Body of pancreas (tissue), 4 donors: ENCODE results near the gene SLC39A13. TPM values are rescaled to one million over a fixed set of nuclear protein-coding genes. Genes with fewer than 3 reads are reported as not detected.

ENCODE experiments used
- ATAC-seq: fragments of 150-250 bp; one replicate; pipeline ENCODE4 v1.9.1; 2016
- DNase-seq, 4 donors: peaks; one replicate each; pipeline ENCODE4 v3.0.0-alpha.2; 2019
- H3K27ac ChIP-seq, 4 donors: fragments of 200-600 bp; sonication (generic); 1 replicate in 3 of 4; 2 replicates in 1 of 4; pipeline versions ENCODE4 v1.5.1 to v1.6.1; 2016 to 2019; ENCODE audit warnings: mild to moderate bottlenecking in 1 of 4, mixed read lengths in 1 of 4, moderate library complexity in 1 of 4
- H3K27me3 ChIP-seq, 2 donors: fragments of 200-600 bp; sonication (generic); one replicate each; pipeline ENCODE4 v1.6.0; 2016; ENCODE audit warnings: mild to moderate bottlenecking in 1 of 2
- H3K36me3 ChIP-seq, 2 donors: fragments of 200-600 bp; sonication (generic); replicated peaks in 1 of 2; 2 replicates each; pipeline ENCODE4 v1.5.1; 2016; ENCODE audit warnings: low read depth in 2 of 2; ENCODE audit not compliant: insufficient read depth in 1 of 2
- H3K4me1 ChIP-seq: fragments of 200-600 bp; sonication (generic); one replicate; pipeline ENCODE4 v1.6.0; 2016
- H3K4me3 ChIP-seq, 2 donors: fragments of 200-600 bp; sonication (generic); 1 replicate in 1 of 2; 2 replicates in 1 of 2; pipeline ENCODE4 v1.5.1; 2016 to 2019
- H3K9me3 ChIP-seq, 3 donors: fragments of 200-600 bp; sonication (generic); 1 replicate in 2 of 3; 2 replicates in 1 of 3; pipeline ENCODE4 v1.5.1; 2016
- POLR2A ChIP-seq, 3 donors: fragments of 450-650 bp; IDR thresholded peaks; one replicate each; pipeline ENCODE4 v1.6.1; 2016; ENCODE audit warnings: antibody characterized with exemption in 3 of 3, mild to moderate bottlenecking in 2 of 3
- WGBS, 2 donors: methylation state at CpG; one replicate each; pipeline ENCODE4 v1.1.5; 2017; 5-methylcytosine and 5-hydroxymethylcytosine counted together
- intact Hi-C: fragments of 100-400 bp; cut with DNase I; formaldehyde crosslinking; loops from one replicate; pipeline ENCODE4 v1.15.1; 2023
- total RNA-seq, 2 donors: library from RNA; depleted of rRNA; stranded (reverse); fragments of >200 nt; gene quantifications; one replicate each; pipeline ENCODE4 v1.1.0, GENCODE V29; 2016
- TF ChIP-seq, protein P1 (sequence below), 7 experiments: fragments of 450-650 bp in 4 of 7; fragments of 200-600 bp in 3 of 7; sonication (generic) in 3 of 7; IDR thresholded peaks; one replicate each; pipeline ENCODE4 v1.5.1; 2016 to 2019; ENCODE audit warnings: antibody characterized with exemption in 7 of 7

The SLC39A13 gene
- total RNA-seq, 2 donors from 2014 or later, result 54.7 TPM

DNA sequence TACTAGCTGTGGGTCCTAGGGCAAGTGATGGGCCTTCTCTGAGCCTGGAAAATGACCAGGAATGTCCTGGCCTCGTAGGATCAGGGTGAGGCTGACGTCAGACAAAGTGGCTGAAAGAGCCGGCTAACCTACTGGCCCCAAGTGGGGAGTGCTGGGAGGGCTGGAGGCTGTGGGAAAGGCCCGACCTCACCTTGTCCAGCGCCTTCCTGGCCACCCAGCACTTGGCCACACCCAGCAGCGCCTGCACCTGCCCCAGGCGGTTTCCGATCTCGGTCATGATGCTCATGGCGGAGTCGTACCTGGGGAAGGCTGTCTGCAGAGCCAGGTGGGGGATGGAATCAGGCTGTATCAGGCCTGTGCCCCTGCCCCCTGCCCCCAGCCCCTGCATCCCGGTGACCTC is 33.0 kb downstream of the SLC39A13 start:
- TF ChIP-seq, protein P1, sequence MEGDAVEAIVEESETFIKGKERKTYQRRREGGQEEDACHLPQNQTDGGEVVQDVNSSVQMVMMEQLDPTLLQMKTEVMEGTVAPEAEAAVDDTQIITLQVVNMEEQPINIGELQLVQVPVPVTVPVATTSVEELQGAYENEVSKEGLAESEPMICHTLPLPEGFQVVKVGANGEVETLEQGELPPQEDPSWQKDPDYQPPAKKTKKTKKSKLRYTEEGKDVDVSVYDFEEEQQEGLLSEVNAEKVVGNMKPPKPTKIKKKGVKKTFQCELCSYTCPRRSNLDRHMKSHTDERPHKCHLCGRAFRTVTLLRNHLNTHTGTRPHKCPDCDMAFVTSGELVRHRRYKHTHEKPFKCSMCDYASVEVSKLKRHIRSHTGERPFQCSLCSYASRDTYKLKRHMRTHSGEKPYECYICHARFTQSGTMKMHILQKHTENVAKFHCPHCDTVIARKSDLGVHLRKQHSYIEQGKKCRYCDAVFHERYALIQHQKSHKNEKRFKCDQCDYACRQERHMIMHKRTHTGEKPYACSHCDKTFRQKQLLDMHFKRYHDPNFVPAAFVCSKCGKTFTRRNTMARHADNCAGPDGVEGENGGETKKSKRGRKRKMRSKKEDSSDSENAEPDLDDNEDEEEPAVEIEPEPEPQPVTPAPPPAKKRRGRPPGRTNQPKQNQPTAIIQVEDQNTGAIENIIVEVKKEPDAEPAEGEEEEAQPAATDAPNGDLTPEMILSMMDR (IDR thresholded peaks at IDR 0.05), result no peak
- no peak for TF ChIP-seq POLR2A (IDR thresholded peaks at IDR 0.05)
- 64 to 86% methylated on average over 4 to 12 of the region's 12 CpGs for WGBS, 2 donors
- Histone ChIP-seq H3K4me3 (no peak overlapping the region), H3K9me3 (no peaks in the 10 kb centered on the region), H3K36me3 (no peaks in the 10 kb centered on the region), H3K27ac (no peak overlapping the region), H3K27me3 (no peaks in the 10 kb centered on the region), H3K4me1 (peaks cover 10% of the 10 kb centered on the region)
- DNase-seq, result no peak
- intact Hi-C loops, result no loop called here
- ATAC-seq, result no peak

DNA sequence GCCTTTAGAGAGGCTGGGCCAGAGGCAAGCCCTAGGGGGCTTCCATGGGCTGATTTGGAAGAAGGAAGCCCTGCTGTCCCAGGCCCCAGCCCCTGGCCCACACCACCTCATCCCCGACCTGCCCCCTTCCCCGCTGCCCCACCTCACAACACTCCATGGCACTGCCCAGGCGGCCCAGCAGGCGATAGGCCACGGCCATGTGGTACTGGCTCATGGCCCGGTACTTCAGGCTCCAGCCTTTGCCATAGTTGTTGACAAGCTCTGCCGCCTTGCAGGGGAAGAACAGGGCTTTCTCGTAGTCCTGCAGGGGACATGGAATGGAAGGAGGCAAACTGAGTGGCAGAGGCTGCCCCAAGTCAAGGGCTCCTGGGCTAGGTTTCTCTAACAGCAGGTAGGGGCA is 34.1 kb downstream of the SLC39A13 start:
- H3K4me3 ChIP-seq, result no peak overlapping the region
- no peak overlapping the region for H3K27ac ChIP-seq
- WGBS, 2 donors, result 79 to 84% methylated on average over 6 to 8 of the region's 8 CpGs
- DNase-seq, result no peak
- H3K27me3 ChIP-seq, result no peaks in the 10 kb centered on the region
- H3K4me1 ChIP-seq, result peaks cover 6% of the 10 kb centered on the region
- TF ChIP-seq, protein P1 (IDR thresholded peaks at IDR 0.05), result no peak
- no peak for TF ChIP-seq POLR2A (IDR thresholded peaks at IDR 0.05)
- intact Hi-C loops, result no loop called here
- no peaks in the 10 kb centered on the region for H3K9me3 ChIP-seq
- no peaks in the 10 kb centered on the region for H3K36me3 ChIP-seq
- no peak for ATAC-seq

DNA sequence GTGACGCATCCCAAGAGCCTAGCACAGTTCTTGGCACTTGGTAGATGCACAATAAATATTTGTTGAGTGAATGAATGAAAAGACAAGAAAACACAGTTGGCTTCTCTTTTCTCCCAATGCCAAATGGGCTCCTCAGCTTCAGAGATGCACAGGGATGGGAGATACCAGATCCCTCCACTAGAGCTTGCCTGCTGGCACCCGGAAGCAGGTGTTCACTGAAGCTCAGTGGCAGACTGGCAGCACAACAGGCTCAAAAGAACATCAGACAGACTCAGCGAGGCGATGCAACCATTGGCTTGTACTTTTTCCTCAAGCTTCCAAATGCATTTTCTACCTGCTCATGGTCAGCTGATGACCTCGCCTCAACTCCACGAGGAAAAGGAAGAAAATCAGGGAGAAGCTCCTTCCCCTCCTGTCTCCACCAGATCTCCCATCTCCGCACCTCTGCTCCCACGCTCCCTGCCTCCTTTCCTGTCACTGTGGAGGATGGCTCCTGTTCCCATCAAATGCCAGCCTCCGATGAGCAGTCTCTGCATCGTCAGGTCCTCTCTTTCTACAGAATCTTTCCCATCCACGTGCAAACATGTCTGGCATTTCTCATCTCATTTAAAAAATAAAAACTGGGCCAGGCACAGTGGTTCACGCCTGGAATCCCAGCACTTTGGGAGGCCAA is 34.8 kb downstream of the SLC39A13 start:
- no peaks in the 10 kb centered on the region for H3K4me1 ChIP-seq
- H3K9me3 ChIP-seq, result no peaks in the 10 kb centered on the region
- WGBS, 2 donors, result 77 to 80% methylated on average over 12 of the region's 12 CpGs
- H3K4me3 ChIP-seq, result no peak overlapping the region
- TF ChIP-seq, protein P1 (IDR thresholded peaks at IDR 0.05), result no peak
- TF ChIP-seq POLR2A (IDR thresholded peaks at IDR 0.05), result no peak
- H3K36me3 ChIP-seq, result no peaks in the 10 kb centered on the region
- ATAC-seq (no peak), DNase-seq (no peak)
- no peak overlapping the region for H3K27ac ChIP-seq
- intact Hi-C loops, result no loop called here
- H3K27me3 ChIP-seq, result no peaks in the 10 kb centered on the region

DNA sequence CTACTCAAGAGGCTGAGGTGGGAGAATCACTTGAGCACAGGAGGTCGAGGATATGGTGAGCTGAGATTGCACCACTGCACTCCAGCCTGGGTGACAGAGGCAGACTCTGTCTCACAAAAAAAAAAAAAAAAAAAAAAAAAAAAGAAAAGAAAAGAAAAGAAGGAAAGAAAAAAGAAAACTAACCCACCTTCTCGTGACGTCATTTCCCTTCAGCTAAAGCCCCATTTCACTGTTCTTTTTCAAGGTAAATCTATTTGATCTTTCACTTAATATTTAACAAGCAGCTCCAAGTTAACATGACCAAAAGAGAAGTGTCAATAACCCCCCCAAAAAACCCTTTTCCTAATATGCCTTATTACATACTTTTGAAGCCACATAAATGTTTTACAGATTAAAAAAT is 35.4 kb downstream of the SLC39A13 start:
- H3K4me3 ChIP-seq, result no peak overlapping the region
- no peaks in the 10 kb centered on the region for H3K27me3 ChIP-seq
- no peaks in the 10 kb centered on the region for H3K4me1 ChIP-seq
- intact Hi-C loops, result no loop called here
- ATAC-seq, result no peak
- H3K36me3 ChIP-seq, result no peaks in the 10 kb centered on the region
- no peak for DNase-seq
- H3K9me3 ChIP-seq, result no peaks in the 10 kb centered on the region
- no peak overlapping the region for H3K27ac ChIP-seq
- WGBS, 2 donors, result 66 to 73% methylated on average over 3 of the region's 3 CpGs
- TF ChIP-seq, protein P1 (IDR thresholded peaks at IDR 0.05), result no peak
- TF ChIP-seq POLR2A (IDR thresholded peaks at IDR 0.05), result no peak

DNA sequence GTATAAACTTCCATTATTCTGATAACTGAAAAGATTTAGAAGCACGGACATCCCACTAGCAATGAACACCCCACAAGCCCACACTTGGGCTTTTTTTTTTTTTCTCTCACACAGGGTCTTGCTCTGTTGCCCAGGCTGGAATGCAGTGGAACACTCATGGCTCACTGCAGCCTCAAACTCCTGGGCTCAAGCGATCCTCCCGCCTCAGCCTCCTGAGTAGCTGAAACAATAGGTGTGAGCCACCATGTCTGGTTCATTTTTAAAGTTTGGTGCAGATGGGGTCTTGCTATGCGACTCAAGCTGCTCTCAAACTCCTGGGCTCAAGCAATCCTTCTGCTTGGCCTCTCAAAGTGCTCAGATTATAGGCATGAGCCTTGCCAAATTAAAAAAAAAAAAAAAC is 37.5 kb downstream of the SLC39A13 start:
- DNase-seq (no peak), ATAC-seq (no peak)
- H3K4me1 ChIP-seq, result no peaks in the 10 kb centered on the region
- no peak overlapping the region for H3K4me3 ChIP-seq
- intact Hi-C loops, result no loop called here
- TF ChIP-seq, protein P1 (IDR thresholded peaks at IDR 0.05), result no peak
- TF ChIP-seq POLR2A (IDR thresholded peaks at IDR 0.05), result no peak
- WGBS, 2 donors, result 85 to 91% methylated on average over 4 of the region's 4 CpGs
- H3K36me3 ChIP-seq, result no peaks in the 10 kb centered on the region
- no peaks in the 10 kb centered on the region for H3K9me3 ChIP-seq
- H3K27me3 ChIP-seq, result no peaks in the 10 kb centered on the region
- no peak overlapping the region for H3K27ac ChIP-seq
